Measurements from ENCODE around the gene PHETA2.

- TF ChIP-seq CTCF (IDR thresholded peaks at IDR 0.05 in 8 of 11, conservative IDR thresholded peaks at IDR 0.05 in 3 of 11): no peak
- TF ChIP-seq POLR2A (IDR thresholded peaks at IDR 0.05): no peak
Observed at GRCh38 chr22:42086051-42086450, 12.0 kb downstream of the PHETA2 start.
